ENCODE measurements around the gene MYL6.
"Not testable (repeated sequence)": the region's sequence is repeated elsewhere in the genome, so short reads cannot be mapped to it uniquely, and the experiment has no call there.

Gene MYL6

GRCh38 chr12:56115329-56115728 lies 42.8 kb upstream of the MYL6 start:
- Histone ChIP-seq H3K27me3 (replicated peaks; ENCODE audit: insufficient read depth, low read length) (no peaks in the 10 kb centered on the region), H3K4me3 (ENCODE audit: low read length) (peak overlapping the region; percentile 77), H3K4me2 (ENCODE audit: low read depth, low read length) (peak overlapping the region; percentile 69), H3K27ac (ENCODE audit: low read length) (peak overlapping the region; percentile 89; the same call in 1 of the 2 replicates), H3K4me1 (ENCODE audit: low read length) (peaks cover 12% of the 10 kb centered on the region), H3K9ac (ENCODE audit: low read length) (peak overlapping the region; percentile 90), H4K20me1 (ENCODE audit: insufficient read depth, low read length) (no peaks in the 10 kb centered on the region), H3K9me2 (replicated peaks; ENCODE audit: insufficient read depth, low read length) (no peaks in the 10 kb centered on the region), H3K36me3 (replicated peaks; ENCODE audit: insufficient read depth, low read length) (peaks cover 18% of the 10 kb centered on the region; the same call in 1 of the 2 replicates), H3K9me3 (replicated peaks; ENCODE audit: insufficient read depth, low read length) (no peaks in the 10 kb centered on the region), H3K79me2 (ENCODE audit: low read length) (peaks cover 30% of the 10 kb centered on the region), H2AFZ (ENCODE audit: low read length) (peak overlapping the region; percentile 79; the same call in 1 of the 2 replicates), H3F3A (ENCODE audit: insufficient read depth, low read length) (peaks cover 66% of the 10 kb centered on the region)
- no peak for DNase-seq
- no peak for TF ChIP-seq EZH2phosphoT487 (IDR thresholded peaks at IDR 0.05; ENCODE audit: low read length)

GRCh38 chr12:56116267-56117081 lies 41.7 kb upstream of the MYL6 start, which contains the start of gene RPL41:
Gene RPL41, plus strand, starts transcription at chr12:56116633.
- peaks cover 66% of the 10 kb centered on the region for H3F3A ChIP-seq (ENCODE audit: insufficient read depth, low read length)
- TF ChIP-seq CTCF (IDR thresholded peaks at IDR 0.05; ENCODE audit: low read length) (no peak), EZH2phosphoT487 (IDR thresholded peaks at IDR 0.05; ENCODE audit: low read length) (no peak), EZH2 (optimal IDR thresholded peaks at IDR 0.05; ENCODE audit: low read depth, low read length) (no peak)
- H3K27ac ChIP-seq (ENCODE audit: low read length): peak within 1 kb of the TSS; percentile 89
- H3K36me3 ChIP-seq (replicated peaks; ENCODE audit: insufficient read depth, low read length): peaks cover 9% of the 10 kb centered on the region; the same call in 1 of the 2 replicates
- no peaks in the 10 kb centered on the region for H4K20me1 ChIP-seq (ENCODE audit: insufficient read depth, low read length)
- H3K9me3 ChIP-seq (replicated peaks; ENCODE audit: insufficient read depth, low read length): no peaks in the 10 kb centered on the region
- DNase-seq: peak; percentile 93
- H3K79me2 ChIP-seq (ENCODE audit: low read length): peaks cover 32% of the 10 kb centered on the region
- H3K4me3 ChIP-seq (ENCODE audit: low read length): peak within 1 kb of the TSS; percentile 77
- H2AFZ ChIP-seq (ENCODE audit: low read length): peak within 1 kb of the TSS; percentile 79
- peaks cover 12% of the 10 kb centered on the region for H3K4me1 ChIP-seq (ENCODE audit: low read length)
- H3K4me2 ChIP-seq (ENCODE audit: low read depth, low read length): peak within 1 kb of the TSS; percentile 74
- no peaks in the 10 kb centered on the region for H3K27me3 ChIP-seq (replicated peaks; ENCODE audit: insufficient read depth, low read length)
- peak within 1 kb of the TSS; percentile 90 for H3K9ac ChIP-seq (ENCODE audit: low read length)
- no peaks in the 10 kb centered on the region for H3K9me2 ChIP-seq (replicated peaks; ENCODE audit: insufficient read depth, low read length)

GRCh38 chr12:56117082-56117706 lies 41.0 kb upstream of the MYL6 start:
- H3K27ac ChIP-seq (ENCODE audit: low read length): peak overlapping the region; percentile 89
- peaks cover 60% of the 10 kb centered on the region for H3F3A ChIP-seq (ENCODE audit: insufficient read depth, low read length)
- not testable (repeated sequence) for H2AFZ ChIP-seq (ENCODE audit: low read length); H3K27me3 ChIP-seq (replicated peaks; ENCODE audit: insufficient read depth, low read length); DNase-seq; H3K9me2 ChIP-seq (replicated peaks; ENCODE audit: insufficient read depth, low read length); H3K9me3 ChIP-seq (replicated peaks; ENCODE audit: insufficient read depth, low read length); H4K20me1 ChIP-seq (ENCODE audit: insufficient read depth, low read length); H3K36me3 ChIP-seq (replicated peaks; ENCODE audit: insufficient read depth, low read length)
- peaks cover 32% of the 10 kb centered on the region for H3K79me2 ChIP-seq (ENCODE audit: low read length)
- peaks cover 12% of the 10 kb centered on the region for H3K4me1 ChIP-seq (ENCODE audit: low read length)
- peak overlapping the region; percentile 77 for H3K4me3 ChIP-seq (ENCODE audit: low read length)
- H3K9ac ChIP-seq (ENCODE audit: low read length): peak overlapping the region; percentile 90
- H3K4me2 ChIP-seq (ENCODE audit: low read depth, low read length): peak overlapping the region; percentile 74

DNA sequence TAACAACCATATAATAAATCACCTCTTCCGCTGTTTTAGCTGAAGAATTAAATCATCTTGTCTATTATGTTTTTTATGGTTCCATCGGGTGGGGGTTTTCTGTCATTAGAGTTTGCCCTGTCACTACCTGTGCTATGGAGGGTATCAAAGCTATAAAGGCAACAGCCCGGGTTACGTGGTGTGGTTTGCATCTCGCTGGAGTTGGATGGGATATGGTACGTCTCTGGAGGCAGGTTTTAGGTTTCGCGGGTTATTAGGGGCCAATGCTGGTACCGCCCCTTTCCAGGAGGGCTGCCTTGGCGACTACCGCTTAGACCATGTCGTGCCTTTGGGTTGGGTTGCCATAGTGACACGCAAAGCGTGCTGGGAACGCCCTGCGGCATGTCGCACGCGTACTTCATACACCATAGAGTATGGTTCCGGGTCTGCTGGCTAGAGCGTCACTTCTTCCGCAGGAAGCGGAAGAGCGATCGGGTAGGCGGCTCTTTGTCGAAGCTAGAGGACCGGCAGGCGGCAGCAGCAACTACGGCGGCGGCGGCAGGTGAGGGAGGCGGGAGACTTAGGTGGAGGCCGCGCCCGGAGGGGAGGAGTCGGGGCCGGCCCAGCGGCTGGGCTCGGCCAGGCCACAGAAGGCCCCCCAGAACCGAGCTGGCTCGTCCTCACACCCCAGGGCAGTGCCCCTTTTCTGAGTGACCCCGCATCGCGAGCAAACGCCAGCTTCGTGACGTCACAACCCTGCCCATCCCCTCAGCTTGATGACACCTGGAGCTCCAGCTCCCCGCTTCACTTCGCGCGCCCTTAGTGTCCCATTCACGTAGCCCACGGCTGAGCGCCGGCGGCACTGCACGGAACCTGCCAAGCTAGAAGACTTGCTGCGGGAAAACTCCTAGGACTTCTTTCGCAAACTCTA lies 40.1 kb upstream of the MYL6 start, which contains the start of gene ZC3H10:
Gene ZC3H10 (plus strand): TSS at position 489 of the 910 bp plus-strand sequence. CDS start 2,297 bp downstream, outside the sequence.
- Histone ChIP-seq H3K4me3 (ENCODE audit: low read length) (peak within 1 kb of the TSS; percentile 94), H3K4me1 (ENCODE audit: low read length) (peaks cover 12% of the 10 kb centered on the region), H3K4me2 (ENCODE audit: low read depth, low read length) (peak within 1 kb of the TSS; percentile 94), H4K20me1 (ENCODE audit: insufficient read depth, low read length) (no peaks in the 10 kb centered on the region), H3K79me2 (ENCODE audit: low read length) (peaks cover 32% of the 10 kb centered on the region), H3K27me3 (replicated peaks; ENCODE audit: insufficient read depth, low read length) (no peaks in the 10 kb centered on the region), H3K27ac (ENCODE audit: low read length) (peak within 1 kb of the TSS; percentile 89), H2AFZ (ENCODE audit: low read length) (peak within 1 kb of the TSS; percentile 70), H3K9me2 (replicated peaks; ENCODE audit: insufficient read depth, low read length) (no peaks in the 10 kb centered on the region), H3K36me3 (replicated peaks; ENCODE audit: insufficient read depth, low read length) (no peaks in the 10 kb centered on the region), H3F3A (ENCODE audit: insufficient read depth, low read length) (peaks cover 52% of the 10 kb centered on the region), H3K9me3 (replicated peaks; ENCODE audit: insufficient read depth, low read length) (no peaks in the 10 kb centered on the region), H3K9ac (ENCODE audit: low read length) (peak within 1 kb of the TSS; percentile 90)
- DNase-seq: peak; percentile 100
- TF ChIP-seq EZH2phosphoT487 (IDR thresholded peaks at IDR 0.05; ENCODE audit: low read length) (no peak), EZH2 (optimal IDR thresholded peaks at IDR 0.05; ENCODE audit: low read depth, low read length) (no peak), CTCF (IDR thresholded peaks at IDR 0.05; ENCODE audit: low read length) (peak; percentile 42)
